C4-2B (cell line): ENCODE data around the gene PUDP.

Experiments
- ZFX ChIP-seq: fragments of 450-650 bp; IDR thresholded peaks from 2 replicates; pipeline ENCODE4 v1.6.1; 2017
- TF ChIP-seq, protein P1 (sequence below): fragments of 450-650 bp; conservative IDR thresholded peaks from 2 replicates; pipeline ENCODE4 v1.5.1; 2017; ENCODE audit warnings: mild to moderate bottlenecking

DNA sequence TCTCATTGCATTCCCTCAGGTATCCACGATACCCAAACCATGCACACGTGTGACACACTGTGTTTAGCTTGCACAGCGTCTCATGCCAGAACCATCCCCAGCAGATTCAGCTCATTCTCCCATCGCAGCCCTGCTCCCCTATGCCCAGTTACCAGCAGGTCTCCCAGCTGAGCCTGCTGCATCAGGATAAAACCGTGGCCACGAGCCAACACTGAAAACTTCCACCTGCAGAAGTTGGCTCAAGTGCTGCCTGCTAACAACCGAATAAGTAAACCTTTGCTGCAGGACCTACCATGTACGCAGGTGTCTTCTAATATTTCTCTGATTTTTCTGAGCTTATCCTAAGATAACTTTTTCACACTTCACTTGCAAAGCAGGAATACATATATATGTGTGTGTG is 120.9 kb downstream of the PUDP start:
- TF ChIP-seq, protein P1, sequence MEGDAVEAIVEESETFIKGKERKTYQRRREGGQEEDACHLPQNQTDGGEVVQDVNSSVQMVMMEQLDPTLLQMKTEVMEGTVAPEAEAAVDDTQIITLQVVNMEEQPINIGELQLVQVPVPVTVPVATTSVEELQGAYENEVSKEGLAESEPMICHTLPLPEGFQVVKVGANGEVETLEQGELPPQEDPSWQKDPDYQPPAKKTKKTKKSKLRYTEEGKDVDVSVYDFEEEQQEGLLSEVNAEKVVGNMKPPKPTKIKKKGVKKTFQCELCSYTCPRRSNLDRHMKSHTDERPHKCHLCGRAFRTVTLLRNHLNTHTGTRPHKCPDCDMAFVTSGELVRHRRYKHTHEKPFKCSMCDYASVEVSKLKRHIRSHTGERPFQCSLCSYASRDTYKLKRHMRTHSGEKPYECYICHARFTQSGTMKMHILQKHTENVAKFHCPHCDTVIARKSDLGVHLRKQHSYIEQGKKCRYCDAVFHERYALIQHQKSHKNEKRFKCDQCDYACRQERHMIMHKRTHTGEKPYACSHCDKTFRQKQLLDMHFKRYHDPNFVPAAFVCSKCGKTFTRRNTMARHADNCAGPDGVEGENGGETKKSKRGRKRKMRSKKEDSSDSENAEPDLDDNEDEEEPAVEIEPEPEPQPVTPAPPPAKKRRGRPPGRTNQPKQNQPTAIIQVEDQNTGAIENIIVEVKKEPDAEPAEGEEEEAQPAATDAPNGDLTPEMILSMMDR = no peak
- no peak for TF ChIP-seq ZFX
